NT2/D1 (cell line): ENCODE data around the gene EIF2S1.

Experiments
- SUZ12 ChIP-seq: IDR thresholded peaks from 2 replicates; pipeline ENCODE4 v1.6.1; 2011; ENCODE audit not compliant: insufficient read length, insufficient read depth; ENCODE audit errors: extremely low read depth
- YY1 ChIP-seq: IDR thresholded peaks from 2 replicates; pipeline ENCODE4 v1.6.1; 2011; ENCODE audit not compliant: insufficient read length, insufficient read depth
- ZNF274 ChIP-seq: IDR thresholded peaks from 2 replicates; pipeline ENCODE4 v1.6.1; 2011; ENCODE audit warnings: mild to moderate bottlenecking, low read depth, low read length

- TF ChIP-seq YY1: no peak
- no peak for TF ChIP-seq SUZ12
- no peak for TF ChIP-seq ZNF274
Measured at GRCh38 chr14:67357969-67358354, 2.2 kb upstream of the EIF2S1 start.
